ENCODE results near the gene SHCBP1L. TPM values are rescaled to one million over a fixed set of nuclear protein-coding genes. Genes with fewer than 3 reads are reported as not detected.

The SHCBP1L gene
- total and polyA plus RNA-seq, 4 donors, result 0.37 TPM; not detected in 3

DNA sequence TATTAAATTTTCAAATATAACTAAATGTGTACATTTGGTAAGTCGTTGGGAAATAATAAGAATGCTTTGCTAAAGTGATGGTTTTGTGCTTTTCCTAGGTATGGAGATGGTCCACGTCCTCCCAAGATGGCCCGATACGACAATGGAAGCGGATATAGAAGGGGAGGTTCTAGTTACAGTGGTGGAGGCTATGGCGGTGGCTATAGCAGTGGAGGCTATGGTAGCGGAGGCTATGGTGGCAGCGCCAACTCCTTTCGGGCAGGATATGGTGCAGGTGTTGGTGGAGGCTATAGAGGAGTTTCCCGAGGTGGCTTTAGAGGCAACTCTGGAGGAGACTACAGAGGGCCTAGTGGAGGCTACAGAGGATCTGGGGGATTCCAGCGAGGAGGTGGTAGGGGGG, 66.0 kb downstream of the SHCBP1L start:
- Histone ChIP-seq H3K9me3 (ENCODE audit: control insufficient read depth in 4 of 4, low read length in 3 of 4) (no peaks in the 10 kb centered on the region), H3K27me3 (ENCODE audit: control insufficient read depth in 4 of 4, insufficient read depth in 4 of 4, low read length in 3 of 4) (no peaks in the 10 kb centered on the region), H3K36me3 (ENCODE audit: control insufficient read depth in 4 of 4, insufficient read depth in 3 of 4, low read depth in 1 of 4, low read length in 3 of 4) (peaks cover 11 to 56% (median 56%) of the 10 kb centered on the region in 4 donors), H3K4me1 (ENCODE audit: control insufficient read depth in 4 of 4, insufficient read depth in 4 of 4, low read length in 3 of 4) (no peaks in the 10 kb centered on the region), H3K27ac (ENCODE audit: low read depth in 1 of 2, low read length in 2 of 2) (no peak overlapping the region), H3K4me3 (ENCODE audit: low read depth in 1 of 3, low read length in 3 of 3) (no peak overlapping the region), H3K9ac (ENCODE audit: low read depth in 1 of 2, low read length in 2 of 2) (no peak overlapping the region)
- 98% methylated on average over 11 of the region's 11 CpGs for WGBS
- TF ChIP-seq GABPA (IDR thresholded peaks at IDR 0.05 in 1 of 2, conservative IDR thresholded peaks at IDR 0.05 in 1 of 2), result no peak
- TF ChIP-seq, protein P1, sequence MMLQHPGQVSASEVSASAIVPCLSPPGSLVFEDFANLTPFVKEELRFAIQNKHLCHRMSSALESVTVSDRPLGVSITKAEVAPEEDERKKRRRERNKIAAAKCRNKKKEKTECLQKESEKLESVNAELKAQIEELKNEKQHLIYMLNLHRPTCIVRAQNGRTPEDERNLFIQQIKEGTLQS (IDR thresholded peaks at IDR 0.05), result no peak
- TF ChIP-seq, protein P2, sequence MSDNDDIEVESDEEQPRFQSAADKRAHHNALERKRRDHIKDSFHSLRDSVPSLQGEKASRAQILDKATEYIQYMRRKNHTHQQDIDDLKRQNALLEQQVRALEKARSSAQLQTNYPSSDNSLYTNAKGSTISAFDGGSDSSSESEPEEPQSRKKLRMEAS (IDR thresholded peaks at IDR 0.05), result no peak
- TF ChIP-seq HNF4G (IDR thresholded peaks at IDR 0.05), result no peak
- TF ChIP-seq, protein P3, sequence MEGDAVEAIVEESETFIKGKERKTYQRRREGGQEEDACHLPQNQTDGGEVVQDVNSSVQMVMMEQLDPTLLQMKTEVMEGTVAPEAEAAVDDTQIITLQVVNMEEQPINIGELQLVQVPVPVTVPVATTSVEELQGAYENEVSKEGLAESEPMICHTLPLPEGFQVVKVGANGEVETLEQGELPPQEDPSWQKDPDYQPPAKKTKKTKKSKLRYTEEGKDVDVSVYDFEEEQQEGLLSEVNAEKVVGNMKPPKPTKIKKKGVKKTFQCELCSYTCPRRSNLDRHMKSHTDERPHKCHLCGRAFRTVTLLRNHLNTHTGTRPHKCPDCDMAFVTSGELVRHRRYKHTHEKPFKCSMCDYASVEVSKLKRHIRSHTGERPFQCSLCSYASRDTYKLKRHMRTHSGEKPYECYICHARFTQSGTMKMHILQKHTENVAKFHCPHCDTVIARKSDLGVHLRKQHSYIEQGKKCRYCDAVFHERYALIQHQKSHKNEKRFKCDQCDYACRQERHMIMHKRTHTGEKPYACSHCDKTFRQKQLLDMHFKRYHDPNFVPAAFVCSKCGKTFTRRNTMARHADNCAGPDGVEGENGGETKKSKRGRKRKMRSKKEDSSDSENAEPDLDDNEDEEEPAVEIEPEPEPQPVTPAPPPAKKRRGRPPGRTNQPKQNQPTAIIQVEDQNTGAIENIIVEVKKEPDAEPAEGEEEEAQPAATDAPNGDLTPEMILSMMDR (IDR thresholded peaks at IDR 0.05; ENCODE audit: low read depth, low read length, missing input control), result no peak
- TF ChIP-seq RAD21 (IDR thresholded peaks at IDR 0.05), result no peak
- TF ChIP-seq JUND (IDR thresholded peaks at IDR 0.05), result no peak
- no peak for TF ChIP-seq HNF4A (conservative IDR thresholded peaks at IDR 0.05)
- no peak for TF ChIP-seq EGR1 (IDR thresholded peaks at IDR 0.05; ENCODE audit: low read depth in 2 of 2)
- no peak for TF ChIP-seq FOXA2 (IDR thresholded peaks at IDR 0.05)
- TF ChIP-seq NR2F2 (IDR thresholded peaks at IDR 0.05), result no peak
- no peak for TF ChIP-seq YY1 (IDR thresholded peaks at IDR 0.05)
- TF ChIP-seq, protein P4, sequence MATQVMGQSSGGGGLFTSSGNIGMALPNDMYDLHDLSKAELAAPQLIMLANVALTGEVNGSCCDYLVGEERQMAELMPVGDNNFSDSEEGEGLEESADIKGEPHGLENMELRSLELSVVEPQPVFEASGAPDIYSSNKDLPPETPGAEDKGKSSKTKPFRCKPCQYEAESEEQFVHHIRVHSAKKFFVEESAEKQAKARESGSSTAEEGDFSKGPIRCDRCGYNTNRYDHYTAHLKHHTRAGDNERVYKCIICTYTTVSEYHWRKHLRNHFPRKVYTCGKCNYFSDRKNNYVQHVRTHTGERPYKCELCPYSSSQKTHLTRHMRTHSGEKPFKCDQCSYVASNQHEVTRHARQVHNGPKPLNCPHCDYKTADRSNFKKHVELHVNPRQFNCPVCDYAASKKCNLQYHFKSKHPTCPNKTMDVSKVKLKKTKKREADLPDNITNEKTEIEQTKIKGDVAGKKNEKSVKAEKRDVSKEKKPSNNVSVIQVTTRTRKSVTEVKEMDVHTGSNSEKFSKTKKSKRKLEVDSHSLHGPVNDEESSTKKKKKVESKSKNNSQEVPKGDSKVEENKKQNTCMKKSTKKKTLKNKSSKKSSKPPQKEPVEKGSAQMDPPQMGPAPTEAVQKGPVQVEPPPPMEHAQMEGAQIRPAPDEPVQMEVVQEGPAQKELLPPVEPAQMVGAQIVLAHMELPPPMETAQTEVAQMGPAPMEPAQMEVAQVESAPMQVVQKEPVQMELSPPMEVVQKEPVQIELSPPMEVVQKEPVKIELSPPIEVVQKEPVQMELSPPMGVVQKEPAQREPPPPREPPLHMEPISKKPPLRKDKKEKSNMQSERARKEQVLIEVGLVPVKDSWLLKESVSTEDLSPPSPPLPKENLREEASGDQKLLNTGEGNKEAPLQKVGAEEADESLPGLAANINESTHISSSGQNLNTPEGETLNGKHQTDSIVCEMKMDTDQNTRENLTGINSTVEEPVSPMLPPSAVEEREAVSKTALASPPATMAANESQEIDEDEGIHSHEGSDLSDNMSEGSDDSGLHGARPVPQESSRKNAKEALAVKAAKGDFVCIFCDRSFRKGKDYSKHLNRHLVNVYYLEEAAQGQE (IDR thresholded peaks at IDR 0.05), result no peak
- TF ChIP-seq FOXA1 (IDR thresholded peaks at IDR 0.05), result no peak
- TF ChIP-seq, protein P5, sequence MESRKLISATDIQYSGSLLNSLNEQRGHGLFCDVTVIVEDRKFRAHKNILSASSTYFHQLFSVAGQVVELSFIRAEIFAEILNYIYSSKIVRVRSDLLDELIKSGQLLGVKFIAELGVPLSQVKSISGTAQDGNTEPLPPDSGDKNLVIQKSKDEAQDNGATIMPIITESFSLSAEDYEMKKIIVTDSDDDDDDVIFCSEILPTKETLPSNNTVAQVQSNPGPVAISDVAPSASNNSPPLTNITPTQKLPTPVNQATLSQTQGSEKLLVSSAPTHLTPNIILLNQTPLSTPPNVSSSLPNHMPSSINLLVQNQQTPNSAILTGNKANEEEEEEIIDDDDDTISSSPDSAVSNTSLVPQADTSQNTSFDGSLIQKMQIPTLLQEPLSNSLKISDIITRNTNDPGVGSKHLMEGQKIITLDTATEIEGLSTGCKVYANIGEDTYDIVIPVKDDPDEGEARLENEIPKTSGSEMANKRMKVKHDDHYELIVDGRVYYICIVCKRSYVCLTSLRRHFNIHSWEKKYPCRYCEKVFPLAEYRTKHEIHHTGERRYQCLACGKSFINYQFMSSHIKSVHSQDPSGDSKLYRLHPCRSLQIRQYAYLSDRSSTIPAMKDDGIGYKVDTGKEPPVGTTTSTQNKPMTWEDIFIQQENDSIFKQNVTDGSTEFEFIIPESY (IDR thresholded peaks at IDR 0.05), result no peak
- no peak for TF ChIP-seq RXRA (IDR thresholded peaks at IDR 0.05)
- no peak for TF ChIP-seq SP1 (IDR thresholded peaks at IDR 0.05)
- DNase-seq (ENCODE audit: low spot score), result no peak
